ENCODE results near the gene C1QTNF9B. TPM values are rescaled to one million over a fixed set of nuclear protein-coding genes. Genes with fewer than 3 reads are reported as not detected.
A peak's percentile ranks its signal among the peaks of the same experiment; 100 is the strongest.

Gene C1QTNF9B
- total and polyA plus RNA-seq, 2 experiments from 2014 or later: 0.33 to 0.97 TPM

- TF ChIP-seq, protein P1, sequence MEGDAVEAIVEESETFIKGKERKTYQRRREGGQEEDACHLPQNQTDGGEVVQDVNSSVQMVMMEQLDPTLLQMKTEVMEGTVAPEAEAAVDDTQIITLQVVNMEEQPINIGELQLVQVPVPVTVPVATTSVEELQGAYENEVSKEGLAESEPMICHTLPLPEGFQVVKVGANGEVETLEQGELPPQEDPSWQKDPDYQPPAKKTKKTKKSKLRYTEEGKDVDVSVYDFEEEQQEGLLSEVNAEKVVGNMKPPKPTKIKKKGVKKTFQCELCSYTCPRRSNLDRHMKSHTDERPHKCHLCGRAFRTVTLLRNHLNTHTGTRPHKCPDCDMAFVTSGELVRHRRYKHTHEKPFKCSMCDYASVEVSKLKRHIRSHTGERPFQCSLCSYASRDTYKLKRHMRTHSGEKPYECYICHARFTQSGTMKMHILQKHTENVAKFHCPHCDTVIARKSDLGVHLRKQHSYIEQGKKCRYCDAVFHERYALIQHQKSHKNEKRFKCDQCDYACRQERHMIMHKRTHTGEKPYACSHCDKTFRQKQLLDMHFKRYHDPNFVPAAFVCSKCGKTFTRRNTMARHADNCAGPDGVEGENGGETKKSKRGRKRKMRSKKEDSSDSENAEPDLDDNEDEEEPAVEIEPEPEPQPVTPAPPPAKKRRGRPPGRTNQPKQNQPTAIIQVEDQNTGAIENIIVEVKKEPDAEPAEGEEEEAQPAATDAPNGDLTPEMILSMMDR (IDR thresholded peaks at IDR 0.05; ENCODE audit: low read depth, low read length): no peak
- Histone ChIP-seq H3K27me3 (no peaks in the 10 kb centered on the region), H3K9me3 (ENCODE audit: low read depth) (no peaks in the 10 kb centered on the region), H3K4me3 (no peak overlapping the region), H3K27ac (no peak overlapping the region), H3K4me1 (ENCODE audit: low read depth) (no peaks in the 10 kb centered on the region), H3K36me3 (no peaks in the 10 kb centered on the region)
- DNase-seq (ENCODE audit: low read depth in 1 of 2, low spot score in 1 of 2): no peak
Measured at GRCh38 chr13:23847497-23847896, 49.8 kb downstream of the C1QTNF9B start.

GRCh38 chr13:23845105-23845725 is 52.1 kb downstream of the C1QTNF9B start:
- no peaks in the 10 kb centered on the region for H3K4me1 ChIP-seq (ENCODE audit: low read depth)
- H3K9me3 ChIP-seq (ENCODE audit: low read depth): no peaks in the 10 kb centered on the region
- no peak overlapping the region for H3K4me3 ChIP-seq
- H3K27ac ChIP-seq: no peak overlapping the region
- H3K27me3 ChIP-seq: no peaks in the 10 kb centered on the region
- TF ChIP-seq, protein P1 (IDR thresholded peaks at IDR 0.05; ENCODE audit: low read depth, low read length): no peak
- DNase-seq (ENCODE audit: low read depth in 1 of 2, low spot score in 1 of 2): no peak
- H3K36me3 ChIP-seq: no peaks in the 10 kb centered on the region

DNA sequence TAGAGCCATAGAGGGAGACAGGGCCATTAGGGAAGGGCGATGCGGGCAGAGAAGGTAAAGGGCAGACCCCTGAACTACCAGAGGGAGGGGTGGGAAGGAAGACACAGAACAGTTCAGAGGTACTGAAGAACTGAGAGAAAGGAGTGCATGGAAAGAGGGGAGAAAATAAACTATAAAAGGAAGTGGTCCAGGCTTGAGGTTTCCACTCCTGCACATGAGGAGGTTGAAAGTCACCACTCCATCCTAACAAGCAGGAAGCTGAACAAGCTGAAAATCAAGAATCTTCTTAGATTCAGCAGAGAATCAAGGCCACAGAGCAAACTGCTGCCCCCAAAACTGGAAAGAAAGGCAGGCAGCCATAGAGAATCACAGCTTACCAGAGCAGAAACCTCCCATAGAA is 53.2 kb downstream of the C1QTNF9B start:
- H3K4me3 ChIP-seq: no peak overlapping the region
- H3K4me1 ChIP-seq (ENCODE audit: low read depth): no peaks in the 10 kb centered on the region
- no peaks in the 10 kb centered on the region for H3K27me3 ChIP-seq
- TF ChIP-seq, protein P1 (IDR thresholded peaks at IDR 0.05; ENCODE audit: low read depth, low read length): no peak
- DNase-seq (ENCODE audit: low read depth in 1 of 2, low spot score in 1 of 2): no peak
- no peaks in the 10 kb centered on the region for H3K9me3 ChIP-seq (ENCODE audit: low read depth)
- no peaks in the 10 kb centered on the region for H3K36me3 ChIP-seq
- H3K27ac ChIP-seq: no peak overlapping the region

- Histone ChIP-seq H3K27ac (no peak overlapping the region), H3K9me3 (ENCODE audit: low read depth) (no peaks in the 10 kb centered on the region), H3K4me3 (no peak overlapping the region), H3K27me3 (no peaks in the 10 kb centered on the region), H3K36me3 (no peaks in the 10 kb centered on the region), H3K4me1 (ENCODE audit: low read depth) (no peaks in the 10 kb centered on the region)
- TF ChIP-seq, protein P1 (IDR thresholded peaks at IDR 0.05; ENCODE audit: low read depth, low read length): no peak
- no peak for DNase-seq (ENCODE audit: low read depth in 1 of 2, low spot score in 1 of 2)
Measured at GRCh38 chr13:23843436-23843835, 53.9 kb downstream of the C1QTNF9B start.

DNA sequence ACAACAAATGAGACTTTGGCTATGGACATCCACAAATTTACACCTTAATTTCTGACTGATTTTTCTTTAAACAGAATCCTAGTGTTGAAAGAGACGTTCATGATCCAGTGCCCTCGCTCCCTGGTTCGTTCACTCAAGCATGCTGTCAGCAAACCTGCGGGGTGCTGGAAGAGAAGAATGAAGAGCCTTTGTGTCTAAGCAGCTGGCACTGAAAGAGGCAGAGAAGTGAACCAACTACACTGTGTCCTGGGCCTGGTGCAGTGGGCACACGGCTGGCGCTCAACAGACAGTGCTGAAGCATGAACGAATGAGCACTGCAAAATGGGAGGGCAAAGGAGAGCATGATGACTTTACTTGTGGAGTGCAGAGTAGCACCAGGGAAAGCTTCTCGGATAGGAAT is 54.9 kb downstream of the C1QTNF9B start:
- Histone ChIP-seq H3K4me3 (no peak overlapping the region), H3K4me1 (ENCODE audit: low read depth) (no peaks in the 10 kb centered on the region), H3K27me3 (no peaks in the 10 kb centered on the region), H3K36me3 (no peaks in the 10 kb centered on the region), H3K9me3 (ENCODE audit: low read depth) (no peaks in the 10 kb centered on the region), H3K27ac (no peak overlapping the region)
- peak in 1 of 2 donors; percentile 36 for DNase-seq (ENCODE audit: low read depth in 1 of 2, low spot score in 1 of 2)
- TF ChIP-seq, protein P1 (IDR thresholded peaks at IDR 0.05; ENCODE audit: low read depth, low read length): no peak

Other genes with a start within 250 kb of the C1QTNF9B start
- gene MIPEP, start 8.1 kb downstream of the C1QTNF9B start, total RNA-seq: 12.5 and 18.7 TPM in 2 replicates
- 16.2 and 22.9 TPM in 2 replicates for gene MIPEP, start 8.1 kb downstream of the C1QTNF9B start, polyA plus RNA-seq

Measured in cardiac muscle cell (in vitro differentiated cells and primary cell).